Measurements from ENCODE around the gene ABCC6.

- TF ChIP-seq POLR2A (IDR thresholded peaks at IDR 0.05), result no peak
- TF ChIP-seq, protein P1, sequence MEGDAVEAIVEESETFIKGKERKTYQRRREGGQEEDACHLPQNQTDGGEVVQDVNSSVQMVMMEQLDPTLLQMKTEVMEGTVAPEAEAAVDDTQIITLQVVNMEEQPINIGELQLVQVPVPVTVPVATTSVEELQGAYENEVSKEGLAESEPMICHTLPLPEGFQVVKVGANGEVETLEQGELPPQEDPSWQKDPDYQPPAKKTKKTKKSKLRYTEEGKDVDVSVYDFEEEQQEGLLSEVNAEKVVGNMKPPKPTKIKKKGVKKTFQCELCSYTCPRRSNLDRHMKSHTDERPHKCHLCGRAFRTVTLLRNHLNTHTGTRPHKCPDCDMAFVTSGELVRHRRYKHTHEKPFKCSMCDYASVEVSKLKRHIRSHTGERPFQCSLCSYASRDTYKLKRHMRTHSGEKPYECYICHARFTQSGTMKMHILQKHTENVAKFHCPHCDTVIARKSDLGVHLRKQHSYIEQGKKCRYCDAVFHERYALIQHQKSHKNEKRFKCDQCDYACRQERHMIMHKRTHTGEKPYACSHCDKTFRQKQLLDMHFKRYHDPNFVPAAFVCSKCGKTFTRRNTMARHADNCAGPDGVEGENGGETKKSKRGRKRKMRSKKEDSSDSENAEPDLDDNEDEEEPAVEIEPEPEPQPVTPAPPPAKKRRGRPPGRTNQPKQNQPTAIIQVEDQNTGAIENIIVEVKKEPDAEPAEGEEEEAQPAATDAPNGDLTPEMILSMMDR (IDR thresholded peaks at IDR 0.05), result no peak
Observed at GRCh38 chr16:16110111-16110490, 113.2 kb downstream of the ABCC6 start.

Data from ovary (tissue), 3 donors.